Panc1 (cell line): Measurements from ENCODE around the gene PPIP5K2. TPM values are rescaled to one million over a fixed set of nuclear protein-coding genes. Genes with fewer than 3 reads are reported as not detected.

Experiments
- ATAC-seq: fragments of 200-7000 bp; cut with Tn5 transposase; 2 replicates; pipeline ENCODE4 v1.9.1; 2020; ENCODE audit warnings: mild to moderate bottlenecking, moderate library complexity
- BruUV-seq: library from RNA; stranded (reverse); fragments of 400-500 nt; replicated peaks from 2 replicates; lab custom pipeline; 2021; lab: Mats Ljungman, UMichigan
- CTCF ChIA-PET: fragments of 300-600 bp; sonication (Branson Sonifier 250); formaldehyde crosslinking; loops from one replicate; lab custom pipeline; 2022; ENCODE audit warnings: antibody characterized with exemption; lab: Charles Lee
- POLR2A ChIA-PET: fragments of 300-600 bp; sonication (Branson Sonifier 250); formaldehyde crosslinking; loops from one replicate; lab custom pipeline; 2022; ENCODE audit warnings: antibody characterized with exemption; lab: Charles Lee
- DNase-seq: peaks from one replicate; pipeline ENCODE4 v3.0.0-alpha.2; 2010; ENCODE audit warnings: low read depth, low spot score
- H3K27ac ChIP-seq: 2 replicates; pipeline ENCODE4 v1.5.1; 2011; ENCODE audit warnings: mild to moderate bottlenecking, low read length, inconsistent platforms
- H3K27me3 ChIP-seq: fragments of 200-500 bp; sonication (Bioruptor generic); 2 replicates; pipeline ENCODE4 v1.6.0; 2014; ENCODE audit warnings: low read length, inconsistent platforms; ENCODE audit not compliant: control insufficient read depth, insufficient read depth
- H3K36me3 ChIP-seq: fragments of 200-500 bp; sonication (Bioruptor generic); 2 replicates; pipeline ENCODE4 v1.5.1; 2014; ENCODE audit warnings: inconsistent platforms, mild to moderate bottlenecking, low read length, moderate library complexity; ENCODE audit not compliant: control insufficient read depth, insufficient read depth
- H3K4me1 ChIP-seq: 2 replicates; pipeline ENCODE4 v1.5.1; 2011; ENCODE audit warnings: inconsistent platforms, mild to moderate bottlenecking, low read length, moderate library complexity; ENCODE audit not compliant: control insufficient read depth, insufficient read depth
- H3K4me3 ChIP-seq, 2 experiments: 2 replicates each; pipeline ENCODE4 v1.5.1; 2011 to 2012; ENCODE audit warnings: low read depth in 2 of 2, low read length in 2 of 2, mild to moderate bottlenecking in 2 of 2, inconsistent platforms in 1 of 2, moderate library complexity in 1 of 2
- H3K9me3 ChIP-seq: fragments of 200-500 bp; sonication (Bioruptor generic); 2 replicates; pipeline ENCODE4 v1.5.1; 2014; ENCODE audit warnings: low read depth, mild to moderate bottlenecking, inconsistent platforms, low read length, moderate library complexity; ENCODE audit not compliant: control insufficient read depth, insufficient read depth
- CTCF ChIP-seq: fragments of 450-650 bp; IDR thresholded peaks from 2 replicates; pipeline ENCODE4 v1.5.1; 2017; ENCODE audit warnings: mild to moderate bottlenecking
- POLR2AphosphoS5 ChIP-seq: IDR thresholded peaks from 2 replicates; pipeline ENCODE4 v1.6.1; 2012; ENCODE audit warnings: mild to moderate bottlenecking, low read depth, low read length, moderate library complexity
- REST ChIP-seq, 2 experiments: IDR thresholded peaks; 2 replicates each; pipeline ENCODE4 v1.6.1; 2011 to 2012; ENCODE audit warnings: low read depth in 2 of 2, control low read depth in 1 of 2, low read length in 1 of 2, mild to moderate bottlenecking in 1 of 2, moderate library complexity in 1 of 2; ENCODE audit not compliant: insufficient read depth in 1 of 2
- SIN3A ChIP-seq: IDR thresholded peaks from 2 replicates; pipeline ENCODE4 v1.6.1; 2012; ENCODE audit warnings: low read depth, mild to moderate bottlenecking, low read length, moderate library complexity, borderline replicate concordance; ENCODE audit not compliant: insufficient read depth
- TCF7L2 ChIP-seq: IDR thresholded peaks from 2 replicates; pipeline ENCODE4 v1.6.1; 2011; ENCODE audit warnings: mild to moderate bottlenecking, low read depth, low read length, inconsistent platforms
- in situ Hi-C: cut with HindIII; loops from 2 replicates; pipeline ENCODE4 v1.10.0; 2016; ENCODE audit warnings: low sequenced_read_pairs, low pct_unique_long_range_greater_than_20kb
- intact Hi-C: fragments of 100-400 bp; cut with micrococcal nuclease; formaldehyde crosslinking; loops from one replicate; pipeline ENCODE4 v1.10.0; 2022; ENCODE audit not compliant: unreplicated experiment
- total RNA-seq: library from RNA; stranded (reverse); gene quantifications from one replicate; pipeline ENCODE4 v1.2.1, GENCODE V29; 2021; ENCODE audit not compliant: unreplicated experiment

The PPIP5K2 gene
- total RNA-seq, 1 experiment from 2014 or later = 56.8 TPM

- ATAC-seq = peak; percentile 97
- intact Hi-C loops = no loop called here
- no TSS peak for BruUV-seq
Observed at GRCh38 chr5:103258368-103258956, 138.4 kb downstream of the PPIP5K2 start, which contains the start of gene MACIR. TSS of gene MACIR (plus strand) at chr5:103258763. CDS start at chr5:103275920, 17,157 bp downstream.

DNA sequence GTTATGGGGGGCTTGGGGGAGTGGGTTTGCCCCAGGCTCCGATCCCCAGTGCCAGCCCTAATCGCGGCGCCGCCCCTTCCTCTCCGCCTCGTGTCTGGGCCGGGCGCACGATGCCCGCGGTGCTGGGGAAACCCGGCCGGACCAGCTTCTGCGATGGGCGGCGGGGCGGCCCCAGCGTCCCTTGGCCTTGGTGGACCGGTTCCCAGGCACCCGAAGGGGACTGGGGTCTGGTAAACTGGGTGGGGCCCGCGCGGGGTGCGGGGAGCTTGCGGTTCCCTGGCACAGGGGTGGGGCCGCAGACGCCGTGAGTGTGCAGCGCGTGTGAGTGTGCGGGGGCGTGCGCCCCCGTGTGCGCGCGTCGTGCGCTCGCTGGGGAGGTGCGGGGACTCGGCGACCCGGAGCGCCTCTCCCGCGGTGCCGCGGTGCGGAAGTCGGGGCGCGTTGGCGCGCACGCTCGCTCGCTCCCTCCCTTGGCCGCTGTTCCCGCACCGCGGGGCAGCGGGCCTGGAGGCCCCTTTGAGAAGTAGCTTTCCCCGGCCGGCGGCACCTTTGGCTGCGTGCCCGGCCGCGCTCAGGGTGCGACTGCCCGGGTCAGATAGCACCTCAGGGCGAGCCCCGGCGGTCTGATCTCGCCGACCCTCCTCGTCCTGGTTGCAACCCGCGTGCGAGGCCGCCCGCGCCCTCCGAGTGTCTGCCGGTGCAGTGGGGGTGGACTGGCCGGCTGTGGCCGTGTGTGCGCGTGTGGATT, 139.0 kb downstream of the PPIP5K2 start:
- peak; percentile 81 for TF ChIP-seq TCF7L2
- peak; percentile 13; the same call in 1 of the 2 replicates for TF ChIP-seq CTCF
- 0 out of 4 replicates have a peak, but pooled peaks of 1 of the 2 experiments have one; percentile 11 for TF ChIP-seq REST (IDR thresholded peaks at IDR 0.05; ENCODE audit: insufficient read depth in 1 of 2, low read depth in 2 of 2, low read length in 1 of 2)
- TF ChIP-seq POLR2AphosphoS5 = no peak
- 0 out of 2 replicates have a peak, but pooled peaks have one; percentile 38 for TF ChIP-seq SIN3A
- Histone ChIP-seq H3K27ac (peak overlapping the region; percentile 74), H3K4me3 (peak overlapping the region; percentile 72 to 84), H3K27me3 (no peaks in the 10 kb centered on the region), H3K9me3 (no peaks in the 10 kb centered on the region), H3K4me1 (peaks cover 25% of the 10 kb centered on the region), H3K36me3 (no peaks in the 10 kb centered on the region; the same call in 1 of the 2 replicates)
- ChIA-PET POLR2A (no interaction called here), CTCF (interaction anchor here (0.6 to 0.8 kb wide), 4 partner anchors 16 to 494 kb away, joined by 3 to 10 read pairs (median 6); no protein-coding TSS in a partner anchor)
- in situ Hi-C loops (no loop called here), intact Hi-C loops (no loop called here)
- ATAC-seq = peak; percentile 74
- BruUV-seq = no TSS peak
- DNase-seq = no peak

More at GRCh38 chr5:103258368-103258956, 138.4 kb downstream of the PPIP5K2 start, which contains the start of gene MACIR:
- ChIA-PET POLR2A (interaction anchor here (0.6 to 0.8 kb wide), 2 partner anchors 14 to 1067 kb away, joined by 3 to 4 read pairs; no protein-coding TSS in a partner anchor), CTCF (interaction anchor here (0.6 to 0.8 kb wide), 5 partner anchors 17 to 495 kb away, joined by 3 to 10 read pairs (median 7); no protein-coding TSS in a partner anchor)
- peak within 1 kb of the TSS; percentile 74 for H3K27ac ChIP-seq
- H3K27me3 ChIP-seq = no peaks in the 10 kb centered on the region
- DNase-seq = peak; percentile 74
- peaks cover 25% of the 10 kb centered on the region for H3K4me1 ChIP-seq
- H3K9me3 ChIP-seq = no peaks in the 10 kb centered on the region
- in situ Hi-C loops = no loop called here
- H3K36me3 ChIP-seq = no peaks in the 10 kb centered on the region; the same call in 1 of the 2 replicates
- TF ChIP-seq TCF7L2 = no peak
- TF ChIP-seq POLR2AphosphoS5 = peak; percentile 49; the same call in 1 of the 2 replicates
- TF ChIP-seq CTCF = 0 out of 2 replicates have a peak, but pooled peaks have one; percentile 11
- peak within 1 kb of the TSS; percentile 72 to 84 for H3K4me3 ChIP-seq
